ENCODE results near the gene UBR4. TPM values are rescaled to one million over a fixed set of nuclear protein-coding genes. Genes with fewer than 3 reads are reported as not detected.

The UBR4 gene
- total RNA-seq, 2 experiments from 2014 or later: 133 TPM

- no peaks in the 10 kb centered on the region for H3K9me3 Mint-ChIP-seq
- no peak for ATAC-seq
- ChIA-PET CTCF (interaction anchor here (1.6 kb wide), 1 partner anchor 11 kb away, joined by 4 read pairs; no protein-coding TSS in a partner anchor), POLR2A (no interaction called here)
- TF ChIP-seq, protein P1, sequence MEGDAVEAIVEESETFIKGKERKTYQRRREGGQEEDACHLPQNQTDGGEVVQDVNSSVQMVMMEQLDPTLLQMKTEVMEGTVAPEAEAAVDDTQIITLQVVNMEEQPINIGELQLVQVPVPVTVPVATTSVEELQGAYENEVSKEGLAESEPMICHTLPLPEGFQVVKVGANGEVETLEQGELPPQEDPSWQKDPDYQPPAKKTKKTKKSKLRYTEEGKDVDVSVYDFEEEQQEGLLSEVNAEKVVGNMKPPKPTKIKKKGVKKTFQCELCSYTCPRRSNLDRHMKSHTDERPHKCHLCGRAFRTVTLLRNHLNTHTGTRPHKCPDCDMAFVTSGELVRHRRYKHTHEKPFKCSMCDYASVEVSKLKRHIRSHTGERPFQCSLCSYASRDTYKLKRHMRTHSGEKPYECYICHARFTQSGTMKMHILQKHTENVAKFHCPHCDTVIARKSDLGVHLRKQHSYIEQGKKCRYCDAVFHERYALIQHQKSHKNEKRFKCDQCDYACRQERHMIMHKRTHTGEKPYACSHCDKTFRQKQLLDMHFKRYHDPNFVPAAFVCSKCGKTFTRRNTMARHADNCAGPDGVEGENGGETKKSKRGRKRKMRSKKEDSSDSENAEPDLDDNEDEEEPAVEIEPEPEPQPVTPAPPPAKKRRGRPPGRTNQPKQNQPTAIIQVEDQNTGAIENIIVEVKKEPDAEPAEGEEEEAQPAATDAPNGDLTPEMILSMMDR (IDR thresholded peaks at IDR 0.05): no peak
- peaks cover 8% of the 10 kb centered on the region for H3K4me1 Mint-ChIP-seq (ENCODE audit: low read depth)
- DNase-seq: no peak
- no peak overlapping the region for H3K27ac Mint-ChIP-seq
- intact Hi-C loops (cut with micrococcal nuclease): no loop called here
- no peak overlapping the region for H3K4me3 Mint-ChIP-seq
- H3K27me3 Mint-ChIP-seq: no peaks in the 10 kb centered on the region
- peaks cover 6% of the 10 kb centered on the region for H3K36me3 Mint-ChIP-seq (ENCODE audit: low read depth)
Observed at GRCh38 chr1:19068639-19069276, 141.3 kb downstream of the UBR4 start.

GRCh38 chr1:19067912-19068638, 142.0 kb downstream of the UBR4 start:
- Mint-ChIP-seq H3K27me3 (no peaks in the 10 kb centered on the region), H3K27ac (no peak overlapping the region), H3K9me3 (no peaks in the 10 kb centered on the region), H3K36me3 (ENCODE audit: low read depth) (peaks cover 3% of the 10 kb centered on the region), H3K4me3 (no peak overlapping the region), H3K4me1 (ENCODE audit: low read depth) (peaks cover 3% of the 10 kb centered on the region)
- CTCF ChIA-PET: interaction anchor here (1.1 to 1.6 kb wide), 2 partner anchors 12 to 161 kb away, joined by 3 to 4 read pairs; no protein-coding TSS in a partner anchor
- POLR2A ChIA-PET: no interaction called here
- ATAC-seq: no peak
- intact Hi-C loops (cut with micrococcal nuclease): no loop called here
- TF ChIP-seq, protein P1 (IDR thresholded peaks at IDR 0.05): no peak
- DNase-seq: no peak

- no peaks in the 10 kb centered on the region for H3K4me1 Mint-ChIP-seq (ENCODE audit: low read depth)
- DNase-seq: no peak
- ChIA-PET POLR2A (no interaction called here), CTCF (interaction anchor here (1.1 to 1.6 kb wide), 2 partner anchors 12 to 160 kb away, joined by 3 to 4 read pairs; no protein-coding TSS in a partner anchor)
- H3K4me3 Mint-ChIP-seq: no peak overlapping the region
- ATAC-seq: no peak
- H3K36me3 Mint-ChIP-seq (ENCODE audit: low read depth): no peaks in the 10 kb centered on the region
- intact Hi-C loops (cut with micrococcal nuclease): no loop called here
- TF ChIP-seq, protein P1 (IDR thresholded peaks at IDR 0.05): no peak
- H3K9me3 Mint-ChIP-seq: no peaks in the 10 kb centered on the region
- H3K27ac Mint-ChIP-seq: no peak overlapping the region
- H3K27me3 Mint-ChIP-seq: no peaks in the 10 kb centered on the region
Observed at GRCh38 chr1:19067182-19067911, 142.7 kb downstream of the UBR4 start.

DNA sequence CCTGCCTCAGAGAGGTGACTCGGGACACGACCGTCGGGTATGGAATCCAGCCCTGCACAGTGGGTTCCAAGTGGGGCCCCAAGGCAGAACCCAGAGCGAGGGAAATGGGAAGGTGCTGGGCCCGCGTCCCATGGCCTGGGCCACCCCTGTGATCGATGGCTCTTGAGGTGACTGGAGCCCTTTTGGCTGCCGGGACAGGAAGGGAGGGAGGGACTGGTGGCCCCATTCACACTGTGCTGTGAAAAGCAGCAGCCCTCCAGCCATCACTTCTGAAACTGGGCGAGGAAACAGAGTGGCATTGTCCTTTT, 143.2 kb downstream of the UBR4 start:
- ATAC-seq: no peak
- intact Hi-C loops (cut with micrococcal nuclease): no loop called here
- no peak overlapping the region for H3K27ac Mint-ChIP-seq
- no peaks in the 10 kb centered on the region for H3K27me3 Mint-ChIP-seq
- TF ChIP-seq, protein P1 (IDR thresholded peaks at IDR 0.05): no peak
- H3K9me3 Mint-ChIP-seq: no peaks in the 10 kb centered on the region
- H3K4me1 Mint-ChIP-seq (ENCODE audit: low read depth): no peaks in the 10 kb centered on the region
- no peak overlapping the region for H3K4me3 Mint-ChIP-seq
- ChIA-PET POLR2A (no interaction called here), CTCF (no interaction called here)
- no peak for DNase-seq
- no peaks in the 10 kb centered on the region for H3K36me3 Mint-ChIP-seq (ENCODE audit: low read depth)
